Heart left ventricle (tissue), 13 donors: ENCODE measurements around the gene CHRNA1.
"Not testable (repeated sequence)": the region's sequence is repeated elsewhere in the genome, so short reads cannot be mapped to it uniquely, and the experiment has no call there.

Experiments used
- CTCF ChIP-seq, 12 donors: fragments of 200-600 bp; sonication (generic) in 4 of 12; IDR thresholded peaks; one replicate each; pipeline versions ENCODE4 v1.5.0 to v1.8.0; 2018 to 2022; ENCODE audit warnings: antibody characterized with exemption in 12 of 12, mild to moderate bottlenecking in 5 of 12
- POLR2A ChIP-seq, 2 donors: fragments of 450-650 bp; IDR thresholded peaks; one replicate each; pipeline ENCODE4 v1.6.1; 2017; ENCODE audit warnings: antibody characterized with exemption in 2 of 2, mild to moderate bottlenecking in 2 of 2, moderate library complexity in 2 of 2
- donor health status: ischemic (EF 13 %, LVEDD 7.1; RV severe dilation, severe dysfunction).
- donor health status: DM: no; HTN: yes; CAD: no.
- donor health status: DM: no; HTN: no; CAD: no.
- donor health status: ischemic (EF 25% LVEDD 6.9; RV normal size, moderate dysfunction).
- donor health status: ischemic (EF 25% LVEDD 5.7; RV mildly dilated, moderate dysfunction).
- donor health status: ischemic (EF 35%, LVEDD 5.7; RV mildly dilated, moderate dysfunction).
- donor health status: nonischemic (EF 11% LVEDD 7.7; RV severe dilation, severe dysfunction).
- donor health status: DM: yes; HTN: yes; CAD: no.
- donor health status: PGD.
- donor health status: ischemic (EF 29% LVEDD 5.4; RV normal size, mild dysfunction).
- donor health status: nonischemic (EF 23%, LVEDD 6.1; RV moderate dilation, normal function).

GRCh38 chr2:174709416-174710004 is 54.8 kb downstream of the CHRNA1 start:
- not testable (repeated sequence) for TF ChIP-seq CTCF, POLR2A (IDR thresholded peaks at IDR 0.05)
